Common myeloid progenitor, CD34-positive (primary cell): Measurements from ENCODE around the gene OSBPL2.

Experiments
- CTCF ChIA-PET: fragments of 350-600 bp; sonication (Branson Sonifier 250); formaldehyde crosslinking; loops from one replicate; lab custom pipeline; 2021; ENCODE audit warnings: antibody characterized with exemption; lab: Charles Lee
- POLR2A ChIA-PET: fragments of 350-600 bp; sonication (Branson Sonifier 250); formaldehyde crosslinking; loops from one replicate; lab custom pipeline; 2021; ENCODE audit warnings: antibody characterized with exemption; lab: Charles Lee
- DNase-seq, 3 donors: peaks; one replicate each; pipeline versions ENCODE4 v3.0.0 to v3.0.0-alpha.2; 2013
- H3K27ac ChIP-seq, 2 experiments: 1 replicate in 1 of 2; 2 replicates in 1 of 2; pipeline ENCODE4 v1.7.0; 2013; ENCODE audit warnings: inconsistent platforms in 2 of 2, low read length in 2 of 2, mild to moderate bottlenecking in 2 of 2, low read depth in 1 of 2, moderate library complexity in 1 of 2; ENCODE audit not compliant: severe bottlenecking in 2 of 2, insufficient read depth in 1 of 2, poor library complexity in 1 of 2
- H3K27me3 ChIP-seq, 5 experiments: replicated peaks in 2 of 5; 1 replicate in 3 of 5; 2 replicates in 2 of 5; pipeline versions ENCODE4 v1.6.1 to v1.7.0; 2013; ENCODE audit warnings: low read length in 4 of 5, mild to moderate bottlenecking in 2 of 5, moderate library complexity in 2 of 5, inconsistent platforms in 1 of 5; ENCODE audit not compliant: insufficient read depth in 5 of 5, control insufficient read depth in 4 of 5
- H3K36me3 ChIP-seq, 4 experiments: 1 replicate in 2 of 4; 2 replicates in 2 of 4; pipeline versions ENCODE4 v1.6.1 to v1.7.0; 2013; ENCODE audit warnings: low read length in 3 of 4, control low read depth in 1 of 4, mild to moderate bottlenecking in 1 of 4; ENCODE audit not compliant: control insufficient read depth in 4 of 4, insufficient read depth in 4 of 4
- H3K4me1 ChIP-seq, 4 experiments: 1 replicate in 3 of 4; 2 replicates in 1 of 4; pipeline versions ENCODE4 v1.6.1 to v1.7.1; 2013; ENCODE audit warnings: low read length in 3 of 4, mild to moderate bottlenecking in 3 of 4, control low read depth in 1 of 4, inconsistent platforms in 1 of 4, moderate library complexity in 1 of 4; ENCODE audit not compliant: control insufficient read depth in 4 of 4, insufficient read depth in 4 of 4; ENCODE audit errors: control extremely low read depth in 1 of 4
- H3K4me3 ChIP-seq, 7 experiments: 1 replicate in 4 of 7; 2 replicates in 3 of 7; pipeline versions ENCODE4 v1.5.1 to v1.7.0; 2013; ENCODE audit warnings: mild to moderate bottlenecking in 7 of 7, low read length in 6 of 7, moderate library complexity in 6 of 7, inconsistent platforms in 2 of 7, low read depth in 2 of 7, control low read depth in 1 of 7; ENCODE audit not compliant: insufficient read depth in 4 of 7, control insufficient read depth in 1 of 7; ENCODE audit errors: extremely low read depth in 1 of 7
- H3K9me3 ChIP-seq, 5 experiments: 1 replicate in 4 of 5; 2 replicates in 1 of 5; pipeline versions ENCODE4 v1.6.1 to v1.7.1; 2013; ENCODE audit warnings: low read length in 4 of 5, mild to moderate bottlenecking in 2 of 5, inconsistent platforms in 1 of 5, low read depth in 1 of 5, moderate library complexity in 1 of 5; ENCODE audit not compliant: control insufficient read depth in 4 of 5, insufficient read depth in 2 of 5; ENCODE audit errors: control extremely low read depth in 1 of 5
- WGBS: methylation state at CpG from one replicate; pipeline ENCODE4 v1.1.5; 2013; ENCODE audit not compliant: insufficient coverage; 5-methylcytosine and 5-hydroxymethylcytosine counted together

OSBPL2 gene

DNA sequence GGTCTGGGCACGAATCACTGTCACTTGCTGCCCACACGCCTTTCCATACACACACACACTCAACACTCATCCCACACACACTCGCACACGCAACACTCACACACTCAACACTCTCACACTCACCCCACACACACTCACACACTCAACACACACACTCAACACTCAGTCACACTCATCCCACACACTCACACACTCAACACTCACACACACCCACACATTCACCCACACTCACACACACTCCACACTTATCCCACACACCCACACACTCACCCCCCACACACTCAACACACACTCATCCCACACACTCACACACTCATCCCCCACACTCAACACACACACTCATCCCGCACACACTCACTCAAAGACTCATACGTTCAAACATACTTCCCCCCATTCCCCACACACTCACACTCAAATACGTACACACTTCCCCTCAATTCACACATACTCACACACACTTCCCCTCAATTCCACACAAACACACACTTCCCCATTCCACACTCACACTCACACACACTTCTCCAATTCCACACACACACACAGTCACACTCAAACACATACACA is 9.3 kb upstream of the OSBPL2 start:
- Histone ChIP-seq H3K27ac (no peak overlapping the region), H3K4me3 (no peak overlapping the region), H3K4me1 (no peaks in the 10 kb centered on the region), H3K27me3 (peaks cover 0 to 41% (median 2%) of the 10 kb centered on the region in 5 experiments), H3K9me3 (peaks cover 0 to 5% (median 0%) of the 10 kb centered on the region in 5 experiments), H3K36me3 (no peaks in the 10 kb centered on the region)
- ChIA-PET POLR2A (no interaction called here), CTCF (no interaction called here)
- DNase-seq: no peak
- 69% methylated on average over 7 of the region's 7 CpGs for WGBS

DNA sequence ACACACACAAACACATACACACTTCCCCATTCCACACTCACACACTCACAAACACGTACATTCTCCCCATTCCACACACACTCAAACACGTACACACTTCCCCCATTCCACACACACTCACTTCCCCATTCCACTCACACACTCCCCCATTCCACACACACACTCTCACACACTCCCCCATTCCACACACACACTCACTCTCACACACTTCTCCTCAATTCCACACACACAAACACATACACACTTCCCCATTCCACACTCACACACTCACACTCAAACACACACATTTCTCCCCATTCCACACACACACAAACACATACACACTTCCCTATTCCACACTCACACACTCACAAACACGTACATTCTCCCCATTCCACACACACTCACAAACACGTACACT is 8.7 kb upstream of the OSBPL2 start:
- no peak overlapping the region for H3K27ac ChIP-seq
- ChIA-PET POLR2A (no interaction called here), CTCF (no interaction called here)
- H3K9me3 ChIP-seq: peaks cover 0 to 5% (median 0%) of the 10 kb centered on the region in 5 experiments
- H3K4me3 ChIP-seq: no peak overlapping the region
- H3K36me3 ChIP-seq: no peaks in the 10 kb centered on the region
- H3K27me3 ChIP-seq: peaks cover 0 to 38% (median 4%) of the 10 kb centered on the region in 5 experiments
- no peaks in the 10 kb centered on the region for H3K4me1 ChIP-seq
- DNase-seq: no peak
- WGBS: 39% methylated on average over 4 of the region's 4 CpGs

DNA sequence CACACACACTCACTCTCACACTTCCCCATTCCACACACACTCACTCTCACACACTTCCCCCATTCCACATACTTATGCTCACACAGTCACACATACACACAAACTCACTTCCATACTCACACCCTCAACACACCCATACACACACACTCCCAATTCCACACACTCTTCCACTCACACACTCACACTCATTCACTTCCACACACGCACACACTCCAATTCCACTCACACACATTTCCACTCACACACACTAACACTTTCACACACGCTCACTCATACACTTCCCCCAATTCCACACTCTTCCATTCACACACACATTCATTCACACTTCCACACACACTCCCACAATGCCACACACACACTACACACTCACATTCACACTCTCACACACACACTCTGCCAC is 8.0 kb upstream of the OSBPL2 start:
- 100% methylated on average over 2 of the region's 2 CpGs for WGBS
- ChIA-PET CTCF (interaction anchor here (0.6 kb wide), 1 partner anchor 42 kb away, joined by 3 read pairs; no protein-coding TSS in a partner anchor), POLR2A (no interaction called here)
- H3K36me3 ChIP-seq: no peaks in the 10 kb centered on the region
- peaks cover 0 to 32% (median 4%) of the 10 kb centered on the region in 5 experiments for H3K27me3 ChIP-seq
- no peaks in the 10 kb centered on the region for H3K4me1 ChIP-seq
- no peak for DNase-seq
- no peak overlapping the region for H3K27ac ChIP-seq
- H3K4me3 ChIP-seq: no peak overlapping the region
- peaks cover 0 to 5% (median 0%) of the 10 kb centered on the region in 5 experiments for H3K9me3 ChIP-seq

DNA sequence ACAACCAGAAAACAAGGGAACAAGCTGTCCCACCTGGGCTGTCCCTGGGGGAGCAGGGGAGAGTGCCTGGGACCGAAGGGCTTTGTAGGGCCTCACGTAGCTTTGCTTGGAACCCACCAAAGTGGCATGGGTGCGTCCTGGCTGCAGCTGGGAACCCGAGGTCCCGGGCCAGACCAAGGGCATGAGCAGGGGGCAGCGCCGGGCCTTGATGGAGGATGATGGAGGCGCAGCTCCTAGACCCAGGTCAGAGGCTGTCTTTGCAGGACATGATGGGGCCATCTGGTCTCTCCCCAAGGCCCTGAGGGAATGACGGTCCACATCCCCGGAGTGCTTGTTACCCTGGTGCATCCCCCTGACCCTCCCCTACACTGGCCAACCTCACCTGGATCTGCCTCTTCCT is 7.6 kb upstream of the OSBPL2 start:
- peaks cover 0 to 32% (median 4%) of the 10 kb centered on the region in 5 experiments for H3K27me3 ChIP-seq
- DNase-seq: no peak
- ChIA-PET POLR2A (no interaction called here), CTCF (interaction anchor here (0.6 kb wide), 1 partner anchor 42 kb away, joined by 3 read pairs; no protein-coding TSS in a partner anchor)
- 100% methylated on average over 10 of the region's 10 CpGs for WGBS
- peaks cover 0 to 5% (median 0%) of the 10 kb centered on the region in 5 experiments for H3K9me3 ChIP-seq
- H3K36me3 ChIP-seq: no peaks in the 10 kb centered on the region
- H3K4me3 ChIP-seq: no peak overlapping the region
- H3K27ac ChIP-seq: no peak overlapping the region
- H3K4me1 ChIP-seq: no peaks in the 10 kb centered on the region

DNA sequence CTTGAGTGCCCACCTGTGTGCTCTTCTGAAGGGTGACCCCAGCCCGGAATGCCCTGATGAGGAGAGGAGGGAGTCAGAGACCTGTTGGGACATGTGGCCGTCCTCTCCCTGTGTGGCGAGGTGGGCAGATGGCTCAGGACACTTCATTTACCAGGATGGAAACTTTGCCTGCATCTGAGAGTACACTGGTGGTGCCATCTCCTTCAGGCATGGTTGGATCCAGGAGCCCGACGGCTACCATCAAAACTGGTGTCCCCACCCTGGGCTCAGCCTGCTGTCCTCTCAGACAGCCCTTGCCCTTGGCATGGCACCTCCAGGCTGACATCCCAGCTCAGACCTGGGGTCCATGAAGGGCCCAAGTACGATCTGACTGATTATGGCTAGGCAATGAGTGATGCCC is 7.0 kb upstream of the OSBPL2 start:
- Histone ChIP-seq H3K4me3 (no peak overlapping the region), H3K4me1 (no peaks in the 10 kb centered on the region), H3K27me3 (peaks cover 0 to 29% (median 2%) of the 10 kb centered on the region in 5 experiments), H3K36me3 (no peaks in the 10 kb centered on the region), H3K9me3 (peaks cover 0 to 5% (median 0%) of the 10 kb centered on the region in 5 experiments), H3K27ac (no peak overlapping the region)
- ChIA-PET CTCF (interaction anchor here (0.6 kb wide), 1 partner anchor 43 kb away, joined by 3 read pairs; no protein-coding TSS in a partner anchor), POLR2A (no interaction called here)
- WGBS: 89% methylated on average over 6 of the region's 6 CpGs
- DNase-seq: no peak

DNA sequence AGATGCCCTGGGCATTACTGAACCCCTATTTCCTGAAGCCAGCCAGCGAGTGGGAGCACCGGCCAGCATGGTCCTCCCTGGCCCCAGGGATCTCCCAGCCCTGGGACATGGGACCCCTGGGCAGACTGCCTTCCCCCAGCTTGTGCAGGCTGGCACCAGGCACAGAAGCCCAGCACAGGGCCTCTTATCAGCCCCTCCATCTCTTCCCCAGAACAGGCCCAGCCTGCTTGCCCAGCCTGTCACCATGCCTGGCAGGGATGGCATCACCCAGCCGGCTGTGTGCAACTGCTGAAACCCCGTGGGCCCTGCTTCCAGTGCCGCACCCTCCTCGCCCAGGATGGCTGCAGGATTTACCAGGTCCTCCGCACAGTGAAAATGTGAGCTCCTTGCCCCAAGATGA is 6.1 kb upstream of the OSBPL2 start:
- no peaks in the 10 kb centered on the region for H3K36me3 ChIP-seq
- H3K4me3 ChIP-seq: no peak overlapping the region
- H3K9me3 ChIP-seq: peaks cover 0 to 5% (median 0%) of the 10 kb centered on the region in 5 experiments
- DNase-seq: no peak
- H3K27ac ChIP-seq: no peak overlapping the region
- ChIA-PET POLR2A (no interaction called here), CTCF (no interaction called here)
- peaks cover 0 to 20% (median 2%) of the 10 kb centered on the region in 5 experiments for H3K27me3 ChIP-seq
- no peaks in the 10 kb centered on the region for H3K4me1 ChIP-seq
- 95% methylated on average over 7 of the region's 7 CpGs for WGBS

DNA sequence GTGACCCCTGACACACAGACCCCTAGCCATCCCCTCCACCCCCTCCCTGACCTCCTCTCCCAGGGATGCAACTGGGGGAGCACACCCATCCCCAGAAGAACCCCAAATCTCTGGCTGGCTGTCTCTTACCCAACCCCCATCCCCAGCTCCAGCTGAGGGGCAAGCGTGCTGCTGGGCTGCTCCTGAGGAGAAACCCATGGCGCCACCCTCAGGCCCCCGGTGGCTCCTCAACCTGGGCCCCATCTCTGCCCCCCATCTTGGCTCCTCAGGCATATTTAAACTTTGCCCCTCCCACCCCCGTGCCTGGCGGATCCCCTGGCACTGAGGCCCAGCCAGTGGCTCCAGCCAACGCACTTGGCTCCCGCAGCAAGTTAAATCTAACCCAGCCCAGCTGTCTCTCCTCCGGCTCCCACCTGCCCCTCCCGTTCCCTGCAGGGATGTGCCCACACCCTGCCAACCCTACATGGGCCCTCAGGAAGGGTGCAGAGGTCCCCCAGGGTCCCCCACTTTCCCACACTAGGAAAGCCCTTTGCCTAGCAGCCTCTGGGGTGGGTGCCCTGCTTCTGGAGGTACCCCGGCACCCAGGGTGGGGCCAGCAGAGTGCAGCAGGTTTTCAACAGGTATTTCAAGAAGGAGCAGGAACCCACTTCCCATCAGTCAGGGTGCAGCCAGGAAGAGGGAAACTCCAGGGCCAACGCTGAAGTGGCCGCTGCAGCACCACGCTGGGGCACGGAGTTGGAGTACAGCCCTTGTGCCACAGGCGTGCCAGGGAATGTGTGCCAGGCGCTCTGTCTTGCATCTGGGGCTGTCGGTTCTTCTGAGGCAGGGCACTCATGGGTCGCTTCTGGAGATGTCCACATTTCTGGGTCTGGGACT is 5.3 kb upstream of the OSBPL2 start:
- no peak overlapping the region for H3K27ac ChIP-seq
- no peak overlapping the region for H3K4me3 ChIP-seq
- no peak for DNase-seq
- peaks cover 0 to 5% (median 0%) of the 10 kb centered on the region in 5 experiments for H3K9me3 ChIP-seq
- 84% methylated on average over 17 of the region's 18 CpGs for WGBS
- peaks cover 0 to 6% (median 4%) of the 10 kb centered on the region in 4 experiments for H3K4me1 ChIP-seq
- H3K27me3 ChIP-seq: peaks cover 0 to 12% (median 2%) of the 10 kb centered on the region in 5 experiments
- ChIA-PET POLR2A (no interaction called here), CTCF (no interaction called here)
- H3K36me3 ChIP-seq: no peaks in the 10 kb centered on the region
